ENCODE data around the gene HCRTR1.

The HCRTR1 gene

GRCh38 chr1:31617218-31617915 lies at the start of gene HCRTR1:
Gene HCRTR1 (plus strand): TSS chr1:31617689. CDS start chr1:31619193, 1,504 bp downstream.
- no peak for DNase-seq (ENCODE audit: low read depth)

GRCh38 chr1:31567956-31568570 lies 49.4 kb upstream of the HCRTR1 start:
- DNase-seq (ENCODE audit: low read depth): no peak

GRCh38 chr1:31568895-31569595 lies 48.4 kb upstream of the HCRTR1 start:
- no peak for DNase-seq (ENCODE audit: low read depth)

- DNase-seq (ENCODE audit: low read depth): no peak
Measured at GRCh38 chr1:31569596-31570173, 47.8 kb upstream of the HCRTR1 start.

- no peak for DNase-seq (ENCODE audit: low read depth)
Measured at GRCh38 chr1:31570228-31570627, 47.3 kb upstream of the HCRTR1 start.

GRCh38 chr1:31570906-31571305 lies 46.6 kb upstream of the HCRTR1 start:
- no peak for DNase-seq (ENCODE audit: low read depth)

- DNase-seq (ENCODE audit: low read depth): no peak
Measured at GRCh38 chr1:31571340-31572295, 45.9 kb upstream of the HCRTR1 start.

- no peak for DNase-seq (ENCODE audit: low read depth)
Measured at GRCh38 chr1:31572323-31573104, 45.0 kb upstream of the HCRTR1 start.

- no peak for DNase-seq (ENCODE audit: low read depth)
Measured at GRCh38 chr1:31573261-31573660, 44.2 kb upstream of the HCRTR1 start.

- no peak for DNase-seq (ENCODE audit: low read depth)
Measured at GRCh38 chr1:31574749-31575368, 42.6 kb upstream of the HCRTR1 start.

GRCh38 chr1:31575369-31576140 lies 41.9 kb upstream of the HCRTR1 start:
- DNase-seq (ENCODE audit: low read depth): no peak

GRCh38 chr1:31576201-31576669 lies 41.3 kb upstream of the HCRTR1 start, which contains the start of gene TINAGL1:
Gene TINAGL1 (plus strand): TSS chr1:31576515. CDS start chr1:31577149, 634 bp downstream.
- DNase-seq (ENCODE audit: low read depth): no peak

- DNase-seq (ENCODE audit: low read depth): no peak
Measured at GRCh38 chr1:31576743-31577455, 40.6 kb upstream of the HCRTR1 start.

GRCh38 chr1:31577515-31578192 lies 39.8 kb upstream of the HCRTR1 start:
- no peak for DNase-seq (ENCODE audit: low read depth)

- DNase-seq (ENCODE audit: low read depth): no peak
Measured at GRCh38 chr1:31579374-31579773, 38.1 kb upstream of the HCRTR1 start.

GRCh38 chr1:31580513-31580870 lies 37.0 kb upstream of the HCRTR1 start:
- DNase-seq (ENCODE audit: low read depth): no peak

- no peak for DNase-seq (ENCODE audit: low read depth)
Measured at GRCh38 chr1:31580891-31581603, 36.4 kb upstream of the HCRTR1 start.

Data from activated gamma-delta T cell treated with anti-CD3 and anti-CD28 coated beads, Interleukin-2, amount 50 U/mL, for 16 hours (primary cell).